Hepatocyte (in vitro differentiated cells): ENCODE results near the gene MITF.

Experiments
- CTCF ChIP-seq: fragments of 200-600 bp; sonication (generic); IDR thresholded peaks from 2 replicates; pipeline ENCODE4 v1.5.1; 2016; ENCODE audit warnings: antibody characterized with exemption, mild to moderate bottlenecking; ENCODE audit not compliant: poor library complexity
- EZH2 ChIP-seq: fragments of 200-600 bp; sonication (generic); IDR thresholded peaks from 2 replicates; pipeline ENCODE4 v1.6.1; 2016; ENCODE audit warnings: antibody characterized with exemption, mild to moderate bottlenecking, borderline replicate concordance
- EZH2phosphoT487 ChIP-seq: fragments of 200-600 bp; sonication (generic); IDR thresholded peaks from one replicate; pipeline ENCODE4 v1.6.1; 2018; ENCODE audit warnings: antibody characterized with exemption, mild to moderate bottlenecking, low read depth, moderate library complexity; ENCODE audit not compliant: unreplicated experiment, severe bottlenecking

- TF ChIP-seq CTCF (no peak), EZH2phosphoT487 (no peak), EZH2 (no peak)
Measured at GRCh38 chr3:69784954-69785514, 45.8 kb downstream of the MITF start.
